Non-pigmented ciliary epithelial cell (primary cell): ENCODE measurements around the gene NHEJ1.

Experiments used
- DNase-seq: peaks from one replicate; pipeline ENCODE4 v3.0.0-alpha.2; 2010; ENCODE audit warnings: low read depth

NHEJ1 gene

DNA sequence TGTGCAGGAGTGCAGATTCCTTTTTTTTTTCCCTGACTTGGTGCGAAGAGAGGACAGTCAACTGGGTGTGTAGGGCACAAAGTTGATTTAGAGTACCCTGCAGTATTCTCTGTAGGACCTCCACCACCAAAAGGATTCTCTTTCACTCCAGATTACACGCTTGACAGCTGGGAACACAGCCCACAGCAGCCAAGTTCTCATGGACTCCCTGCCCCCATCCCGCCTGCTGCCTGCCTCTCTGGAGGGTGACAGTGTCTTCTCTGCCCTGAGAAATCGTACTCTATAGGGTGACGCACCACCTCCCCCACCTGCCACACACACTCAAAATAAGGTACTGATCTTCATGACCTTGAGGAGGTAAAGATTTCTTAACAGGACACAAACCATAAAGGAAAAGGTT is 73.3 kb downstream of the NHEJ1 start:
- DNase-seq, result no peak

GRCh38 chr2:219086196-219086595 is 74.4 kb downstream of the NHEJ1 start:
- no peak for DNase-seq

DNA sequence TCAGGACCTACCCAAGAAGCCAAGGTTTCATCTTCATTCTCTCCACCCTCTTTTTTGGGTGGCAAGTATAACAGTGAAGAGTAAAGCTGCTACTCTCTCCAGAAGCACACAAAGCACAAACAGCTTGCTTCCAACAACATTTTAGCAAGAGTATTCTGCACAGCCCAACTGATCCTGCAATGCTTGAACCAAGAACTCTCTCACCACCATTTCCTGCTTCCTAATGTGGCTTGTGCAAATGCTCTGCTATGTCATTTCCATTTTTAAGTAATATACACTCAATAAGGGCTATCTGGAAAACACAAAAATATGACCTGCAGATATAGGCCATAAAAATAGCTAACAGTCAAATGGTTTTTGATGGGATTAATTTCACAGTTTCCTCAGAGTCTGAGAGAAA is 75.8 kb downstream of the NHEJ1 start:
- DNase-seq, result no peak

DNA sequence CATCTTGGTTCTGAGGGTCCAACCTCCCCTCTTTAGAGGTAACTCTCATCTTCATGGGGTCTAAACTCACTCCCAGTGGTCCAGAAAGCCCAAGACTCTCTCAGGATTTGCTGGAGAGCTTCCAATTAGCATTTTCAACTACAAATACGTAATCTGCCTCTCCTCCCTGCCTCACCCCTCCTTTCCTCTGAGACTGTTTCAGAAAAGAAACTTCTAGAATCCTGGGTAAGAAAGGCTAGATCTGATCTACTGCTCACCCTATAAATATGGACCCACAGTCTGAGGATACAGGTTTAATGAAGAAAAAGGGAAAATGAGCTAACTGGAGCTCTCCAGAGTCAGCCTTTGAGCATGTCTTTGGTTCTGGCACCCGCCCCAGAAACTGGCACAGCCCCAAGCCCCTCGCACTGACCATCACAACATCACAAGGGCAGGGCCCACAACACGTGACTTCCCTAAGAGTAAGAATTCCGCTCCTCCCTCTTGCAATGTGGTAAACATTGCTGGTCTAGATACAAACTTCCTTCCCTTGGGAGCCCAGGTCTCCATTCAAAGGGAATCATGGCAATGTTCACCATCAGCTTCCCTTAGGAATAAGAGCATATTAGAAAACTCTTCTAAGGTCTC is 78.2 kb downstream of the NHEJ1 start:
- no peak for DNase-seq

- no peak for DNase-seq
Measured at GRCh38 chr2:219081701-219082331, 78.8 kb downstream of the NHEJ1 start.

DNA sequence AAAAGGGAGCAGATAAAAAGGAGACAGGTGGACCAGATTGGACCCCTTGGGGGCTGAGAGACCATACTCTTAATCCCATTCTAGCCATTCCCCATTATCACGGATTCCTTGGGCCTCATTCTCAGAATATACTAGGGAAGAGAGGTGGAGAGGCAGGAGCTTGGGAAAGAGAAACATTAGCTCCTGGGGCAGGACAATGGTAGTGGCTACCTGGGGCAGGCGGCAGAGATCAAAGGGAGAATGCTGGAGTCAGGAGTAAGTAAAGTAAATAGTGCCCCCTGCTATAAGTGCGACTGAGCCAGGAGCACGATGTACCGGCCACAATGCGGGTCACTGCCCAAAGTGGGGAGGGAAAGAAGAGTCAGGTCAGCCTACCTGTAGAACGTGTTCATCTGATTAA is 79.5 kb downstream of the NHEJ1 start:
- no peak for DNase-seq

GRCh38 chr2:219079417-219079816 is 81.2 kb downstream of the NHEJ1 start:
- no peak for DNase-seq

- DNase-seq, result no peak
Measured at GRCh38 chr2:219078951-219079350, 81.7 kb downstream of the NHEJ1 start.

- DNase-seq, result no peak
Measured at GRCh38 chr2:219078126-219078525, 82.5 kb downstream of the NHEJ1 start.

DNA sequence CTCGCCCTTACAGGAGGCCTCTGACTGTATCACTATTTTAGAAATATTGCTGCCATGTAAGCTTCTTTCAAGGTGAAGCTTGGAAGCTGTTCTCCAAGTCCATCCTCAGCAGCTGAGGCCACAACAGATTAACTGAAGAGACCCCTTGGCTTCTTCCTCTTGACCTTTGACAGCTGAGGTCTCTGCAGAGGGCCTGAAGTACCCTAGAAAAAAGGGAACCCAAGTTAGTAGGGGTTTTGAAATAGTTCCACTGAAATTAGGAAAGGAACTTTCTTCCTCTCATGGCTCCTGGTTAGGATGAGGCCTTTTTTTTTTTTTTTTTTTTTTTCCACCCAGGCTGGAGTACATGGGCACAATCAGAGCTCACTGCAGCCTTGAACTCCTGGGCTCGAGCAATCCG is 84.4 kb downstream of the NHEJ1 start:
- DNase-seq, result no peak

DNA sequence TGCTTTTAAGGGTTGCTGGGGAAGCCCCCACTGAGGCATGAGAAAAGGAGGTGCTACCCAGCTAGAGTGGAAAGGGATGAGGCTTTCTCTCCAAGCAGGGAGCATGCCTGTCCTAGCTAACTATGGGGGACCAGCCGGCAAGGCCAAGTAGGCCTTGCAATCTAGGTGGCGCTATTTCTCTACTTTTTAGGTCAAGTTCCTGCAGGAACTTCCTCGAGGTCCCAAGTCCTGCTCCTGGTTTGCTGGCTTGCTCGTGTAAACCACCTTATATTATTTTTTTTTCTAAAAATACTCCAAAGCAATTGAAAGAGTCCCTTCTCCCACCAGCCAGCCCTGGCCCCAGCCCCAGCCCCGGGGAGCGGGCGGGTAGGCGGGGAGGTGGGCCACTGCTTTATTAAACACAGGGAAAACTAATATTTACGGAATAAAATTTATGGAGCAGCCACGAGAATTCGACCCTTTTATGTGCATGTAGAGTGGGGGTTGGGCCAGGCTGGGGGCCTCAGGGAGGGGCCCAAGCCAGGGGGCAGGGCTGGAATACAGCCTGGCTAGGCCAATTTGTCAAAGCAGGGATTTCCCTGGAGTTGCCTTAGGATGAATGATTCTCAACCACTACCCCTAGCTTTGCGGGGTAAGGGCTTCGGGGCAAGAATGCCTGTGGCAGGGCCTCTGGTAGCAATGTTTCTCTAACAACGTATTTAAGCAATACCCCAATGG is 87.0 kb downstream of the NHEJ1 start:
- DNase-seq, result peak; percentile 14

- no peak for DNase-seq
Measured at GRCh38 chr2:219072741-219073250, 87.8 kb downstream of the NHEJ1 start.

GRCh38 chr2:219071131-219071816 is 89.3 kb downstream of the NHEJ1 start:
- DNase-seq, result no peak

GRCh38 chr2:219065484-219065883 is 95.1 kb downstream of the NHEJ1 start:
- no peak for DNase-seq

- no peak for DNase-seq
Measured at GRCh38 chr2:219062081-219062480, 98.5 kb downstream of the NHEJ1 start.

DNA sequence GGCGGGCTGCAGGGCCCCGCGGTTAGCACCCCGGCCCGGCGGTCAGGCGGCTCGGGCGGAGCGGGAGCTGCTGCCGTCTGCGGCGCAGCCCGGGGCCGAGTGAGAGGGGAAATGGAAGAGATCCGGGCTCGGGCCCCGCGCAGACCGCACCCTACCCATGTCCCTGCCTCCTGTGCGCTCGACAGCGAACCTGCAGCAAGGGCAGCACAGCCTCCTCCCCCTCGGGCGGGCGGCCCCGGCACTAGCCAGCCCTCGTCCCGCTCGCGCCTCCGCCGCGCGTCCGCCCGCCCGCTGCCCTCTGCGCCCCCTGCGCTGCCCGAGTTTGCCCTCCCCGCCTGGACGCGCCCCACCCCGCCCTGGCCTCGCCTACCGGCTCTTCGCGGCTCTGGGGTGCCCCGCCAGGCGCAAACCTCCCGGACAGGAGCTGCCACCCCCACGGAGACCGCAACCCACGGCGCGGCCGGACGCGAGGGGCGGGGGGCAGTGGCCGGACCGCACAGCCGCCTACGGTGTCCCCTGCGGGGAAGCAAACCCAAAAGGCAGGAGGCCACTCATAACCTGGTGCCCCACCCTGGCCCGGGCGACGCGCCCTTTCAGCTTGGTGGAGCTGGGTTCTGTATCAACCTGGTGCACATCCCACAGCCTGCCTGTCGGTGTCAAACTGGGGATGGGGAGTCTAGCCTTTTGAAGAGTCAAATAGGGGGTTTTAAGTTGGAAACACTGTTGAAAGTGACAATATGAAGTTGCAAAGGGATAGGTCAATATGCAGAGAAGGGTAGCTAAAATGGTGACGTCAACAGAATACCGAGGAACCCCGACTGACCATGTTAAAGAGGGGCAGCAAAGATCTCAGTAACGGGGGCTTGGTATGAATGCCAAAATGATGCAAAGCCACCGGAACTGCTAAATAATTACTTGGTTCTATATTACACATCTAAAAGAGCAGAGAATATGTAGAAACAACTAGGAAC is 99.5 kb downstream of the NHEJ1 start, which contains the start of gene IHH:
Gene IHH (minus strand): TSS at position 101 of the 971 bp plus-strand sequence. CDS start 454 bp downstream, outside the sequence.
- DNase-seq, result no peak

DNA sequence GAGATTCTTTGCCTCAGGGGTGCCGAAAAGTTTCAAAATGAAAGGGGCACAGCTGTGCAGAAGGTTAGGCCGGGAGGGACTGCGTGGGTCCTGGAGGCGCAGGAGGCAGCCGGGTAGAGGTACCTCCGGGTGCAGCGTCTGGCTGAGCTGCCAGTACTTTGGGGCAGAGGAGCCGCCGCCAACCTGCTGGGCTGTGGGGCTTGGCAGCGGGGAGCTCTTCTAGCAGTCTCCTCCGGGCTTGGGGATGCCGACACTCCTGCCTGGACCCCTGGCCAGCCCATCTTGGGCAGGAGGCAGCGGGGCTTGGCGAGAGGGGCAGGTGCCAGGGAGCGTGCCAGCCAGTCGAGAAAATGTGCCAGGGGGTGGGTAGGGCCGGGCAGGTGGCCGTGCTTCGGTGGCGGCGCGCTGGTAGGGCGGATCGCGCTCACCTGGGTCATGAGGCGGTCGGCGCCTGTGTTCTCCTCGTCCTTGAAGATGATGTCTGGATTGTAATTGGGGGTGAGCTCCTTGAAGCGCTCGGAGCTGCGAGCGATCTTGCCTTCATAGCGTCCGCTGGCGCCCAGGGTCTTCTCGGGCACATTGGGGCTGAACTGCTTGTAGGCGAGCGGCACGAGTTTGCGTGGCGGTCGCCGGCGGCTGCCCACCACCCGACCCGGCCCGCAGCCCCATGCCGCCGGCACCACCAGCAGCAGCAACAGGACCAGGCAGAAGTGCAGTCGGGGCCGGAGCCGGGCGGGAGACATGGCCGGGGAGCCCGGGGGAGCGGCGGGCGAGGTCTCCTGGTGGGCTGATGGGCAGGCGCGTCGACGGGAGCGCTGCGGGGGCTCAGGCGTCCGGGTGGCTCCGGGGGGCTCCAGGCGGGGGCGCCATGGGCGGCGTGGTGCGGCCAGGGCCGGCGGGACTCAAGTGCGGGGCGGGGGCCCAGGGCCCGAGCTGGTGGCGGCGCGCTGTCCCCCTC is 100.6 kb downstream of the NHEJ1 start:
- DNase-seq, result no peak

GRCh38 chr2:219059375-219059724 is 101.3 kb downstream of the NHEJ1 start:
- no peak for DNase-seq

- no peak for DNase-seq
Measured at GRCh38 chr2:219058541-219059374, 101.9 kb downstream of the NHEJ1 start.
